Activated naive CD8-positive, alpha-beta T cell treated with anti-CD3 and anti-CD28 coated beads, Interleukin-2, amount 50 U/mL, for 24 hours (primary cell): Measurements from ENCODE around the gene FBLN7.
A peak's percentile ranks its signal among the peaks of the same experiment; 100 is the strongest.

ENCODE experiments used
- ATAC-seq: fragments of 150-1000 bp; cut with Tn5 transposase; one replicate; pipeline ENCODE4 v1.10.0; 2021
- DNase-seq: peaks from one replicate; pipeline ENCODE4 v3.0.0; 2021
- H3K27ac Mint-ChIP-seq: one replicate; pipeline ENCODE4 v1.8.0; 2021; ENCODE audit warnings: mild to moderate bottlenecking, mixed read lengths
- H3K27me3 Mint-ChIP-seq: one replicate; pipeline ENCODE4 v1.8.0; 2021; ENCODE audit warnings: mixed read lengths
- H3K36me3 Mint-ChIP-seq: one replicate; pipeline ENCODE4 v1.8.0; 2021; ENCODE audit warnings: low read depth, mixed read lengths
- H3K4me1 Mint-ChIP-seq: one replicate; pipeline ENCODE4 v1.8.0; 2021; ENCODE audit warnings: mixed read lengths
- H3K4me3 Mint-ChIP-seq: one replicate; pipeline ENCODE4 v1.8.0; 2021; ENCODE audit warnings: mild to moderate bottlenecking, moderate library complexity, mixed read lengths
- H3K9me3 Mint-ChIP-seq: one replicate; pipeline ENCODE4 v1.8.0; 2021; ENCODE audit warnings: mixed read lengths

Gene FBLN7

GRCh38 chr2:112149866-112150435, 11.8 kb downstream of the FBLN7 start:
- H3K9me3 Mint-ChIP-seq = no peaks in the 10 kb centered on the region
- H3K4me3 Mint-ChIP-seq = no peak overlapping the region
- H3K36me3 Mint-ChIP-seq = no peaks in the 10 kb centered on the region
- ATAC-seq = no peak
- peaks cover 13% of the 10 kb centered on the region for H3K4me1 Mint-ChIP-seq
- DNase-seq = no peak
- no peaks in the 10 kb centered on the region for H3K27me3 Mint-ChIP-seq
- no peak overlapping the region for H3K27ac Mint-ChIP-seq

- no peaks in the 10 kb centered on the region for H3K36me3 Mint-ChIP-seq
- ATAC-seq (no peak), DNase-seq (no peak)
- no peak overlapping the region for H3K27ac Mint-ChIP-seq
- no peak overlapping the region for H3K4me3 Mint-ChIP-seq
- no peaks in the 10 kb centered on the region for H3K9me3 Mint-ChIP-seq
- H3K4me1 Mint-ChIP-seq = peaks cover 18% of the 10 kb centered on the region
- no peaks in the 10 kb centered on the region for H3K27me3 Mint-ChIP-seq
Measured at GRCh38 chr2:112150447-112150846, 12.3 kb downstream of the FBLN7 start.

GRCh38 chr2:112150851-112151250, 12.7 kb downstream of the FBLN7 start:
- H3K27me3 Mint-ChIP-seq = no peaks in the 10 kb centered on the region

DNA sequence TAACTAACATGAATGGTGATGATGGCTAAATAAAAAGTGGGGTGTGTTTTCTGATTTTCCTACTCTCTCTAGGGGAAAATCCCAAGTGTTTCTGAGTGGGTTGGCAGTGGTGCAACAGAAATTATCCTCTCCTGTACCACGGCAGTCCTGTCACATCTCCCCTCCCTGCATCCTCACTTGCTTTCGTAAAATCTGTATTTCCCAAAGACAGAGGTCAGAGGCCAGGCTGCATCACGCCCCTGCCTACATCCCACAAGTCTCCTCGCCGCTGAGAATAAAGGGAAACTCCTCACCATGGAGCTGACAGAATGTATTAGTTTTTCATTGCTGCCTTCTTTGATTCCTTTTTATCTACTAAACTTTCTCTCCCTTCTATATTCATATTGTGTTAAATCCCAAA, 13.1 kb downstream of the FBLN7 start:
- ATAC-seq = no peak
- peaks cover 26% of the 10 kb centered on the region for H3K4me1 Mint-ChIP-seq
- H3K36me3 Mint-ChIP-seq = no peaks in the 10 kb centered on the region
- no peak overlapping the region for H3K4me3 Mint-ChIP-seq
- H3K27ac Mint-ChIP-seq = no peak overlapping the region
- no peaks in the 10 kb centered on the region for H3K9me3 Mint-ChIP-seq
- H3K27me3 Mint-ChIP-seq = no peaks in the 10 kb centered on the region
- no peak for DNase-seq

More at GRCh38 chr2:112150851-112151250, 12.7 kb downstream of the FBLN7 start:
- Mint-ChIP-seq H3K27ac (no peak overlapping the region), H3K36me3 (no peaks in the 10 kb centered on the region), H3K4me1 (peaks cover 22% of the 10 kb centered on the region), H3K9me3 (no peaks in the 10 kb centered on the region), H3K4me3 (no peak overlapping the region)
- DNase-seq = no peak
- ATAC-seq = no peak

GRCh38 chr2:112151701-112152440, 13.7 kb downstream of the FBLN7 start:
- H3K36me3 Mint-ChIP-seq = no peaks in the 10 kb centered on the region
- no peak for ATAC-seq

DNA sequence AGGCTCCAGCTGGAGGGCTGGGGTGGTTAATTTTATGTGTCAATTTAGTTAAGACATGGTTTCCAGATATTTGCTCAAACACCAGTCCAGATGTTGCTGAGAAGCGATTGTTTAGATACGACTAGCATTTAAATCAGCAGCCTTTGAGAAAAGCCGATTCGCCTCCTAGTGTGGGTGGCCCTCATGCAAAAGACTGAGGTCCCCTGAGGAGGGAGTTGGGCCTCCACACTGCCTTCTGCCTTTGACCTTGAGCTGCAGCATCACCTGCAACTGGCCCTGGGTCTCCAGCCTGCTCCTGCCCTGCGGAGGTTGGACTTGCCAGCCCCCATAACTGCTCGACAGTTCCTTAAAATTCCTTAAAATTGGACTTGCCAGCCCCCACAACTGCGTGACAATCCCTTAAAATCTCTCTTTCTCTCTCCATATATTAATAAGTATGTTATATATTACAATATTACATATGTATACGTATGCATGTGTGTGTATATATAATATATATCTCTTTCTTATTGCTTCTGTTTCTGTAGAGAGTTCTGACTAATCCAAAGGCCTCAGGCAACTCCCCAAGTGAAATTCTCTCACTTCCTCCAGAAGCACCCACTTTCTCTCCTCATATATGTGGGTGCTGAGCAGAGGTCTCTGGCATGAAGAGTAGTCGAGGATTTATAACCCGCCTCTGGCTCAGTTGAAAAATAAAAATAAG, 14.4 kb downstream of the FBLN7 start:
- no peak overlapping the region for H3K27ac Mint-ChIP-seq
- ATAC-seq (no peak), DNase-seq (no peak)
- H3K9me3 Mint-ChIP-seq = no peaks in the 10 kb centered on the region
- peaks cover 39% of the 10 kb centered on the region for H3K4me1 Mint-ChIP-seq
- no peaks in the 10 kb centered on the region for H3K36me3 Mint-ChIP-seq
- no peak overlapping the region for H3K4me3 Mint-ChIP-seq
- H3K27me3 Mint-ChIP-seq = no peaks in the 10 kb centered on the region

More at GRCh38 chr2:112151701-112152440, 13.7 kb downstream of the FBLN7 start:
- no peak for DNase-seq
- H3K4me1 Mint-ChIP-seq = peaks cover 32% of the 10 kb centered on the region
- no peak overlapping the region for H3K4me3 Mint-ChIP-seq
- H3K27me3 Mint-ChIP-seq = no peaks in the 10 kb centered on the region
- H3K9me3 Mint-ChIP-seq = no peaks in the 10 kb centered on the region
- H3K27ac Mint-ChIP-seq = no peak overlapping the region

GRCh38 chr2:112153179-112153490, 14.9 kb downstream of the FBLN7 start:
- Mint-ChIP-seq H3K27ac (no peak overlapping the region), H3K36me3 (no peaks in the 10 kb centered on the region)

DNA sequence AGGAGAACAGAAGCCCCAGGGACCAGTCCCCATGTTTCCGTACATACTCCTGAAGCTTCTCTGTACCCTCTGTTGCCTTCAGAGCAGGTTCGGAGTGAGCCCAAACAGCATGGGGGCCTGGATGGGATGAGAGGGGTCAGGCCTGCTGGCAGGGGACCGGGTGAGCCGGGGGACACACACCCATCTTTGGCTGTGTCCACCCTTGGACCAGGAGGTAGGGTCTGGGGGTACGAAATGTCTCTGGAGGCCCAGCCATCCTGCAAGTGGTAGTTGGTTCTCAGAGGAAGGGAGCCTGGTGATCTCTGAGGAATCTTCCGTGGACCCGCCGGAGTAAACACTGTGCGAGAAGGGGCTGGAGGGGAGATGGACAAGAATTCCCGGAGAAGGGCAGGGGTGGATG, 15.3 kb downstream of the FBLN7 start:
- H3K4me3 Mint-ChIP-seq = no peak overlapping the region
- no peaks in the 10 kb centered on the region for H3K36me3 Mint-ChIP-seq
- H3K4me1 Mint-ChIP-seq = peaks cover 39% of the 10 kb centered on the region
- ATAC-seq (no peak), DNase-seq (no peak)
- H3K27ac Mint-ChIP-seq = no peak overlapping the region
- no peaks in the 10 kb centered on the region for H3K27me3 Mint-ChIP-seq
- no peaks in the 10 kb centered on the region for H3K9me3 Mint-ChIP-seq

More at GRCh38 chr2:112153179-112153490, 14.9 kb downstream of the FBLN7 start:
- peaks cover 39% of the 10 kb centered on the region for H3K4me1 Mint-ChIP-seq
- no peaks in the 10 kb centered on the region for H3K27me3 Mint-ChIP-seq
- no peak overlapping the region for H3K4me3 Mint-ChIP-seq
- DNase-seq = no peak
- ATAC-seq = no peak
- no peaks in the 10 kb centered on the region for H3K9me3 Mint-ChIP-seq

DNA sequence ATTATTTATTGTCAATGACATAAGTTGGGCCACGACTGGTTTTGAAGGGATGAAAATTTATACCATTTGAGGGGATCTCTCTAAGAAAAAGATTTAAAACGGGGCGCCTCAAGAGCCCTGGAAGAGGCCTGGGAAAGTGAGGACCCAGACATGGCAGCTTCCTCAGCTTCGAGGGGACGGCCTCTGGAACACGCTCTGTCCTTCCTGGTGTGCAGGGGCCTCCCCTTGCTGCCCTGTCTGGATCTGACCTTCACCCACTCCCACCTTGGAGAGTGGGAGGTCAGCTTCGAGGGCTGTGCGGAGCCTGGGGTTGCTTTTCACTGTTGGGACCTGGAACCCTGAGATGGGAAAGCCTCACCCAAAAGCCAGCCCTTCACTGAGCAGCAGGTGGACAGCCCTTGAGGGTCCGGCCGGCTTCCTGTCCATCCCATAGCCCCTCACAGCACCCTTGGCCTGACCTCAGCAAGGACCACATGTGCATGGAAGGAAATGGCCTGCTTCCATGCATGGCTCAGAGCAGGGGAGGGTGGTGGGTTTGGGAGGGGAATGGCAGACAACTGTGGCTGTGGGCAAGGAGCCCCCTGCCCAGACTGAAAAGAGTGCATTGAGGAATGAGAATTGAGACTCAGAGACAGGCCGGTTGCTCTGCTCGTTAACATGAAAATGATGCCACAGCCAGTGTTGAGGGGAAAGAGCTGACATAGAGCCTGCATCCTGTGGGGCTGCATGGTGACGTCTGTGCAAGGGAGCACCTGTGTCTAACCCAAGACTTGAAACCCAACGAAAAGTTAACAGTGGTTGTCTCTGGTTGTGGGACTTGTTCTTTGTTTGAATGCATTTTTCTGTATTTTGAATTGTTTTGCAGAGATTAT, 16.3 kb downstream of the FBLN7 start:
- DNase-seq = no peak
- no peaks in the 10 kb centered on the region for H3K27me3 Mint-ChIP-seq
- peaks cover 39% of the 10 kb centered on the region for H3K4me1 Mint-ChIP-seq
- H3K36me3 Mint-ChIP-seq = no peaks in the 10 kb centered on the region
- ATAC-seq = no peak
- H3K4me3 Mint-ChIP-seq = no peak overlapping the region
- no peak overlapping the region for H3K27ac Mint-ChIP-seq
- no peaks in the 10 kb centered on the region for H3K9me3 Mint-ChIP-seq

- no peaks in the 10 kb centered on the region for H3K9me3 Mint-ChIP-seq
- H3K4me3 Mint-ChIP-seq = peak overlapping the region; percentile 59
- no peaks in the 10 kb centered on the region for H3K36me3 Mint-ChIP-seq
- H3K27ac Mint-ChIP-seq = peak overlapping the region; percentile 82
- no peaks in the 10 kb centered on the region for H3K27me3 Mint-ChIP-seq
- ATAC-seq = peak; percentile 26
- H3K4me1 Mint-ChIP-seq = peaks cover 42% of the 10 kb centered on the region
- peak; percentile 50 for DNase-seq
Measured at GRCh38 chr2:112155331-112156151, 17.4 kb downstream of the FBLN7 start.

DNA sequence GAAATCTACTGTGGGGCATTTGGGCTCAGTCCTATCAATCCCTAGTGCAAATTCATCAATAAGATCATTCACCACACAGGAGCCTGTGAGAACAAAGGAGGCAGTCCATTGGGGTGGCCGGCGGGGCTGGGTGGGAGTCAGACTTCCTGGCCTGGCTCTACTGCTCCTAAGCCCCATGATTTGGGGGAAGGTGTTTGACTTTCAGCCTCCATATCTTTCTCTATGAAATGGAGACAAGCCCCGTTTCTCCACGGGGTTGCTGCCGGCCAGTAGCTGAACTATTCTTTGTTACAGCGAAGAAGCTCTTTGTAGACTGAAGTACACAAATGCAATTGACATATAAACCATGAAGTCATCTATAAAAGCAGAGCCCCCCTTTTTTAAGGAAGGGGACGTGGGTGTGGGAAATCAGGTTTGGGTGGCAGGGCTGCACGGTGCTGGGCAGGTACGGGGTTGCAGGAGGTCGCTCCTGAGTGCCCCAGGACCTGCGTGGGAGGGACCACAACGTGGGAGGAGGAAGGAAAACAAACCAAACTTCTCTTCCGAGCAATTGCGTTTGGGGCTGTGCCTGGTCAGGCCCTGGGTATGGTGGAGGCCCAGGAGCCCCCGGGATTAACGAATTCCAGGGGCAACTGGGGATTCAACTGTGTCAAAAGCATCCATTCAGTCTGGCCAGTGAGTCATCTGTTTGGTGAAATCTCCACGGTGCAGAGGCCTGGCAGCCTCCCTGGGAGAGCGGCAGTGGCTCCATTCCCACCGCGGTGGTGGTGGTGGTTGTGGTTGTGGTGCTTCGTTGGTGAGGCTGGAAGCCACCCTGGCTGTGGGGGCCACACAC, 18.2 kb downstream of the FBLN7 start:
- peak; percentile 41 for ATAC-seq
- H3K27me3 Mint-ChIP-seq = no peaks in the 10 kb centered on the region

GRCh38 chr2:112157472-112157871, 19.3 kb downstream of the FBLN7 start:
- no peaks in the 10 kb centered on the region for H3K36me3 Mint-ChIP-seq
- no peak for DNase-seq
- peak overlapping the region; percentile 55 for H3K27ac Mint-ChIP-seq
- no peak overlapping the region for H3K4me3 Mint-ChIP-seq
- H3K4me1 Mint-ChIP-seq = peaks cover 42% of the 10 kb centered on the region
- no peaks in the 10 kb centered on the region for H3K27me3 Mint-ChIP-seq
- no peaks in the 10 kb centered on the region for H3K9me3 Mint-ChIP-seq
- ATAC-seq = no peak

More for the DNA sequence above, 18.2 kb downstream of the FBLN7 start:
- H3K4me1 Mint-ChIP-seq = peaks cover 42% of the 10 kb centered on the region
- no peaks in the 10 kb centered on the region for H3K9me3 Mint-ChIP-seq
- peak overlapping the region; percentile 59 for H3K4me3 Mint-ChIP-seq
- no peaks in the 10 kb centered on the region for H3K36me3 Mint-ChIP-seq
- H3K27ac Mint-ChIP-seq = peak overlapping the region; percentile 82
- peak; percentile 67 for DNase-seq

GRCh38 chr2:112159454-112159921, 21.3 kb downstream of the FBLN7 start:
- no peaks in the 10 kb centered on the region for H3K36me3 Mint-ChIP-seq
- no peak overlapping the region for H3K27ac Mint-ChIP-seq

More at GRCh38 chr2:112159454-112159921, 21.3 kb downstream of the FBLN7 start:
- no peak overlapping the region for H3K4me3 Mint-ChIP-seq
- no peaks in the 10 kb centered on the region for H3K9me3 Mint-ChIP-seq
- DNase-seq (no peak), ATAC-seq (no peak)
- H3K27me3 Mint-ChIP-seq = no peaks in the 10 kb centered on the region
- H3K4me1 Mint-ChIP-seq = peaks cover 33% of the 10 kb centered on the region
